WTC11 (cell line): ENCODE measurements around the gene SLC5A8.

Experiments used
- CTCF ChIP-seq: fragments of 200-600 bp; IDR thresholded peaks from 2 replicates; pipeline ENCODE4 v1.8.0; 2022; ENCODE audit warnings: antibody characterized with exemption
- E2F1 ChIP-seq: sonication (generic); formaldehyde crosslinking; IDR thresholded peaks from 2 replicates; pipeline ENCODE4 v1.8.0; 2022; ENCODE audit warnings: mild to moderate bottlenecking, missing genetic modification reagents
- ETV6 ChIP-seq: sonication (generic); formaldehyde crosslinking; IDR thresholded peaks from 2 replicates; pipeline ENCODE4 v1.8.1; 2022; ENCODE audit warnings: mild to moderate bottlenecking, missing genetic modification reagents
- FOXK1 ChIP-seq: sonication (generic); formaldehyde crosslinking; IDR thresholded peaks from 2 replicates; pipeline ENCODE4 v1.8.0; 2022; ENCODE audit warnings: mild to moderate bottlenecking, moderate library complexity, missing genetic modification reagents
- NFATC4 ChIP-seq: fragments of 250-450 bp; sonication (Bioruptor Pico); IDR thresholded peaks from 2 replicates; pipeline ENCODE4 v1.9.0; 2021; ENCODE audit warnings: mild to moderate bottlenecking

GRCh38 chr12:101111441-101111840, 98.6 kb downstream of the SLC5A8 start:
- TF ChIP-seq E2F1 (CRISPR knock-in tag) (no peak), CTCF (no peak), FOXK1 (CRISPR knock-in tag) (no peak), NFATC4 (CRISPR knock-in tag) (no peak), ETV6 (CRISPR knock-in tag) (no peak)
